T1000 (cell line): ENCODE results near the gene OSBPL3.

Source experiments
- DNase-seq: peaks from one replicate; lab custom pipeline; 2025; ENCODE audit warnings: mixed read lengths; lab: John Stamatoyannopoulos, UW

OSBPL3 gene

DNA sequence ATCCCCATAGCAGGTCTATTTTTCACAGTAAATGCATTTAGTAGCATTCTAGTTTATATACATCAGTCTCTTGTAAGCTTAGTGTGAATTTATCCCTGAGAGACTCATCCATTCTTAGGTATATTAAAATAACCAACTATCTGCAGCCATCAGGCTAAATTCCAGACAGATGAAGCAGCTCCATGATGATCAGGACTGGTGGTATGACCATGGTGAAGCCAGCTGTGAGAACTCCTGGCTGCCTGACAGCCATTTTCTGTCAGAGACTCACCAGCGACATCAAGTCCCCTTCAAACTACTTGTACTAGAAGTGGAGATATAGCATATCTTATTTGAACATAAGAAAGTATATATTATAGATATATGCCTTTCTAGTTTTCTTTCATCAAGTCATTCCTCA is 152.4 kb downstream of the OSBPL3 start:
- no peak for DNase-seq

DNA sequence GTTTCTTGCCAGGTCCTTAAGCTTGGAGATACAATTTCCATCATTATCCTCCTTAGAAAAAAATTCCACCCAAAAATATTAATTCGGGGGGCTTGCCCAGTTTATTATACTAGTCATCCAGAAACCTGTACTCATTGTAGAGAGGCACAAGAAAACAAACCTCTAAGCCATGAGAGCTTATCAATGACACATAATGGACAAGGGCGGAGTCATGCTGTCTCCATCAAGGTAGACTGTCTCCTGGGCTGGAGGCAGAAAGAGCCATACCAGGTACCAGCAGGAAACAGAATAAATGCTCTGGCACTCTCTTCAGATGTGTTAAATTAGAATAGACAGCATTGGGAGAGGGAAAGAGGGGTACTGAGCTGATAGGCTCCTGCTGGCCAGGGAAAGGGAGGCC is 153.0 kb downstream of the OSBPL3 start:
- DNase-seq, result no peak

DNA sequence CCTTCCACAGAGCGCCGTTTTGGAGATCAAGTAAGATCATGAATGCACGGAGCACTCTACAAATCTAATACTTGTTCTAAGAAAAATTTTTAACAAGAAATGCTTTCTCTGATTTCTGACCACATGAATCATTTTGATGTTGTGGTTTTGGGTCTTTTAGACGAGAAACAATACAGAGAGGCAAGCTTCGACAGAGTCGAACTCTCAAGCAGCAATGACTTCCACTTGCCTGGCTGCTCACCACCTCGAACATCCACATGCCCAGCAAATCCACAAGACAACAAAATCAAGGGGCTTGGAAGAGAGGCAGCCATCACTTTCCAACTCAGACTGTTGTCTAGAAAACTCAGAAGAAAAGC is 153.3 kb downstream of the OSBPL3 start:
- DNase-seq, result no peak

- peak; percentile 29 for DNase-seq
Measured at GRCh38 chr7:24825931-24826661, 153.9 kb downstream of the OSBPL3 start.

DNA sequence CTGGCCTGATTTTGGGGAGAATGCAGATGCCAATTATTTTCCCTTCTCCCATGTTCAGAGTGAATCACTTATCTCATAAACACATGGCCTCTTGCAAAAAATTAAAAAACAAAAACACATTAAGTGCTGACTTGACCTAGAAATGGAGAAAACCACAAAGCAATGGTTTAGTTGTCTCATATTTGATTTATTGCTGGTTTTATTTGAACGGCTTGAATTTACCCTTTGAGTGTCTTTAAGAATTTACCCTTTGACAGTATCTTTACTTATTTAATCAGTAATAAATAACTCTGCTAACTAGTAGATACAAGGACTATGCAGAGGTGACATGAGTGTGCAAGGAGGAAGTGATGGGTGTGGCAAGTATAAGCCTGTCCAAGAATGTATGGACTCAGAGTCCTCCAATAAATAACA is 154.6 kb downstream of the OSBPL3 start:
- no peak for DNase-seq

- no peak for DNase-seq
Measured at GRCh38 chr7:24824896-24825295, 155.1 kb downstream of the OSBPL3 start.

DNA sequence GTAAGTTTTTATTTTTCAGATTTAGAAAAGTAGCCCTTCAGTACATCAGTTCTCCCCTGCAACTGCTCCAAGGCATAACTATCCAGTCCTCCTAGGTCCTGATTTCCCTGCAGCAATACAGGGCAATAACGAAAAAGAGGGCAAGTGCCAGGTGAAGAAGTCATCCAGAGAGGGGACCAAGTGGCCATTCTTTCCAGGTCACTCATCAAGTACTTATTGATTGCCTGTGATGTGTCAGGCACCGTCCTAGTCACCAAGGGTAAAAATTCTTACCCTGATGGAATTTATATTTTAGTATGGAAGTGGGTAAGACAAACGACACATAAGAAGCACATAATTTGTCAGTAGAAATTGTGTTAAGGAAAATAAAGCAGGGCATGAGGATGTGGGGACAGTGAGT is 155.6 kb downstream of the OSBPL3 start:
- DNase-seq, result no peak

GRCh38 chr7:24821754-24822054 is 158.3 kb downstream of the OSBPL3 start:
- DNase-seq, result no peak

DNA sequence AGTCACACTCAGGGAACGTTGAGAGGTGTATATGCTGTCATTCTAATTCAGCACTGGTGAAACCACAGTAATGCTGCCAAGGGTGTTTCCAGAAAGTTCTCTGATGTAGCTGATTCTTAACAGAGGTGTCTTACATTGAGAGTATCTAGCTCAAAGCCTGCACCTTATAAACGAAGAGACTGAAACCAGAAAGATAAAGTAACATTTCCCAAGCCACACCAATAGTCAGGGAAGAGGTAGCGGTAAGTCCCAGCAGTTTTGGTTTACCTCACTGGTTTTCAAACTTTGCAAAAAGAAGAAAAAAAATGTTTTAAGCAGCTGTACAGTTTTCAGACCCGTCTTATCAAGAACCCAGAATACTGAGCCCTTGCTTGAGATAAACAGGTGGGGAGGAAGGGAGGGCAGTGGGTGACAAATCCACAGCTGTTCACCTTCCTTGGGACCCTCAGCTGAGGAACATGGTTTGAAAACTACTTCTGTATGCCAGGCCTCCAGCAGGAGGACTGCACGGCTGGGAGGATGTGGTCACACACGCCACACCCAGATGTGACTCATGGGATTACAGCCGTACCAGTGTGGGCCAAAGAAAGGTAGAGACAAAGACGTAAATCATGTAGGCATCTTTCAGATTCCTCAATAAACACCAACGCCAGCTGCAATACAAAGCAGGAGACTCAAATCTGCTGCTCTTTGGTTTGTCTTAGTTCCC is 158.8 kb downstream of the OSBPL3 start:
- peak; percentile 72 for DNase-seq

DNA sequence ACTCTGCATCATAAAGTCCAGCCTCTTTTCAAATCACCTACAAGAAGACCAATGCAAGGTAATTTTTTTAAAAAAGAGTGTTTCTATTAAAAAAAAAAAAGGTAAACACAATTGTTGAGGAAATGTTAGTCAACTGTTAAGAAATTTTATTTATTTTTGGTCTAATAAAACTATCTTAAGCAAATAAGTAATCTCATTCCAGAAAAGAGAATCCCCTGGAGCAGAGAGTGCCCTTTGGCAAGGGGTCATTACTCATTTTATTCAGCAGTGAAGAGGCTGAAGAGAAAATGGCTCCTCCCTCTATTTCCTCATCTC is 159.3 kb downstream of the OSBPL3 start:
- peak; percentile 39 for DNase-seq

DNA sequence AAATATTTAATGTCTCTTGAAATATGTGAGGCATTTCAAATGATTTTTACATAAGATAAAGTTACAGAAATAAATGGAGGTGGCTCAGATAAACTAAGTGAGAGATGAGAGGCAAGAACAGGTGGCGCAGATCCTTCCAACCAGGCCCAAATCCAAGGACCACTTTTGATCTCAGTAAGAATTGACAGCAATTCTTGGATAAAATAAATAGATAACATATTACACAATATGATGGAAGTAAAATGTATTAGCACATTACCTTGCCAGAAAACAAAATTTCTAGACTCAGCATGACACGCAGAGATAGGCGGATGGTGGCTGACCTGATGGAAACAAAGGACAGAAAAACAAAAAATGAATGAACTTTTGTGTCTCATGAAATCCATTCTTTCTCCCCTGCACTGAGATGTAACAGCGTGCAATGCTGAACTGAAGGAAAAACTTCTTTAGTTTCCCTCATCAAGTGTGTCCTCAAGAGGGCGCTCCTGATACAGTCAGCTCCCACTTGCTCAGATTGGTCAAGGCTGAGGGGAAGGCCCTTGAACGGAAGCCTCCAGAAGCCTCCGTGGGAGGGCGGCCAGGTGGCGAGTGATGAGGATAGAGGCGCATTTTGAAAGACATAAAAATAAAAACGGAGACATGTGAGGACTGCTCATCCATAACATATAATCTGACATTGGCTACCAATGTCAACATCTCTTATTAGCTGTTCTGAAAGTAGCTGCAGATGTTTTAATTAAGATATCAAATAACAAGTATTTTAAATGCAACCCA is 159.9 kb downstream of the OSBPL3 start:
- peak; percentile 71 for DNase-seq

DNA sequence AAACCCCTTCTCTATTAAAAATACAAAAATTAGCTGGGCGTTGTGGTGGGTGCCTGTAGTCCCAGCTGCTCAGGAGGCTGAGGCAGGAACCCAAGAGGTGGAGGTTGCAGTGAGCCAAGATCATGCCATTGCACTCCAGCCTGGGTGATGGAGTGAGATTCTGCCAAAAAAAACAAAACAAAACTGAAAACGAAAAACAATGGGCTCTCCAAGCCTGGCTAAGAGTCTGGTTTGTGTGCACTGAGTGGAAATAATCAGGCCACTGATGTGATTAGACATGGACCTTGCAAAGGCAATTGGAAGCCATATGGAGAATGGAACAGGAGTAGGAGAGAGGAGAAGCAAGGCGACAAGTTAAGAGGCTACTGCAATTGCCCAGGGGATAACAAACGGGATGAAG is 162.6 kb downstream of the OSBPL3 start:
- DNase-seq, result no peak

- no peak for DNase-seq
Measured at GRCh38 chr7:24816868-24817267, 163.1 kb downstream of the OSBPL3 start.

GRCh38 chr7:24812305-24812945 is 167.6 kb downstream of the OSBPL3 start:
- DNase-seq, result peak; percentile 10

DNA sequence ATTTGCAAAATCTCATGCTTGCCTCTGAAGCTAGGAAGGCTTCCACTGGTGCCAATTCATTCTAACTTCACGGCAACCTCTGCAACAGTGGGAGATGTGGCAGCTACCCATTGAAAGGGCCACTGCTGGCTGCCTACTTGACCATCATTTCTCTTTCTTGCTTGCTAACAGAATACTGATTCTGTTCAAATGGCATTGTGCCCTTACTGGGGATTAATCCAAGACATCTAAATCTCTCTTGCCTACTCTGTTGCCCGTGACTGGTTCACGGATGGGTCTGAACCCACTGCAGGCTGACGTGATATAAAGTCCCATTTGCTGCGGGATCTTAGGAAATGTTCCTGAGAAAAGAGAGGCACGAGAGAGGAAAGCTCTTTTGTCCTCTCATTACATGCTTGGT is 171.5 kb downstream of the OSBPL3 start:
- DNase-seq, result no peak

DNA sequence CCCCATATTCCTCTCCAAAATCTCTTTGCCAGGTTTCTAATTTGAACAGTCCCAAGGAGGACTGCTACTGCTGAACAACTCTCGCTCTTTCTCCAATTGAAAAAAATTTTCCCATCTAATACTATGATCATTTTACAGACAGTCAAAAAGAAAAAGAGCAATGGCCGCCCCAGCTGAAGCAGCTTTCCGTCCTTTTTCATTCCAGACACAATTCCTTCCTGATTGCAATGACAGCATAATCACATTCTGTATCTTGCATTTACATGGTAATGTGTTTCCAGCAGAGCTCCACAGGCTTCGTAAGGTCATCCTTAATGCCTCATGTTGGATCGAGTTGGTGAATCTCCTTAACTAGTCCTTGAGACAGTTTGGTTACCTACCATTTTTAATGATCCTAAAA is 177.7 kb downstream of the OSBPL3 start:
- no peak for DNase-seq

GRCh38 chr7:24801883-24802282 is 178.1 kb downstream of the OSBPL3 start:
- DNase-seq, result no peak

DNA sequence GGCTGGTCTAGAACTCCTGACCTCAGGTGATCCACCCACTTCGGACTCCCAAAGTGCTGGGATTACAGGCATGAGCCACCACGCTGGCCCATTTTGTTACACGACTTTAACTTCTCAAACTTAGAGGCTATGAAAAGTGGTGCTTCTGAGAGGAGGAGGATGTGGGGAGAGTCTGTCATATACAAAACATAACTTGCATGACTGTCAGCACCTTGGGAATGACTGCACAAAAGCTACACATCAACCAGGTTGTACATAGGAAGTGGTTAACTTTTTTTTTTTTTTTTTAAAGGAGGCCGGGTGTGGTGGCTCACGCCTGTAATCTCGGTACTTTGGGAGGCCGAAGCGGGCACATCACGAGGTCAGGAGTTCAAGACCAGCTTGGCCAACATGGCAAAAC is 179.3 kb downstream of the OSBPL3 start:
- no peak for DNase-seq

DNA sequence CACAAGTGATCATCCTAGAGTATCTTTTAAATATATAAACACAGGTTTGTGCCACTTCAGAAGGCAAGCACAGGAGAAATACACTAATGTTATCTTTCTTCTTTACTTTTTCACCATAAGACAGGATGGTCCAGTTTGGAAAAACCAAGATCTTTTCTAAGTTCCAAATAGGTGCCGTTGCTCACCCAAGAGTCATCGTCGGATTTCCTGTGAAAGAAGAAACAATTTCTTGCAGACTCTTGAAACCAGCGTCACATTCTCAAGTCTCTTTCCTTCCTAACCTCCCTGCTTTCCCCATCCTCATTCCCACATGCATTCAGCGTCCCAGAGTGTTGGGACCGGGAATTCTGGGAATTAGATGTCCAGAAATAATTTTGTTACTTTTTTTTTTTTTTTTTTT is 179.9 kb downstream of the OSBPL3 start:
- no peak for DNase-seq

GRCh38 chr7:24799506-24799905 is 180.5 kb downstream of the OSBPL3 start:
- no peak for DNase-seq

DNA sequence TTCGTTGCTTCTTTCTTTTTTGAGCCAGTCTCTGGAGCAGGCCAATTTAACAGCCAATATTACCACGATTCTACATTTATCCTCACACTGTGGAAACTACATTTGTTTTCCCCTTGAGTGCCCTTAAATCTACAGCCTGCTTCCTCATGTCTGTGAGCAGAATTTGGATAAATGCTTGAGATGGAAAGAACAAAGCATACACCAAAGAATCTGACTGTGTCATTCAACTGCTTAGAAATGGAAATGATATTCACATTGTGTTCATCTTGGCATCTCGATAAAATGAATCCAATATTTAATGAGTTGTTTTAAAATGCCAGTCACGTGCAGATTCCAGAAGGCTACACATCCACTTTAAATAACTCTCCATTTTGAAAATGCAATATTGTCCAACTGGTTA is 181.7 kb downstream of the OSBPL3 start:
- no peak for DNase-seq

GRCh38 chr7:24797270-24797669 is 182.7 kb downstream of the OSBPL3 start:
- DNase-seq, result no peak

- no peak for DNase-seq
Measured at GRCh38 chr7:24795407-24795767, 184.6 kb downstream of the OSBPL3 start.
